Mesendoderm (in vitro differentiated cells): ENCODE results near the gene SHISA5. TPM values are rescaled to one million over a fixed set of nuclear protein-coding genes. Genes with fewer than 3 reads are reported as not detected.
"Not testable (repeated sequence)": the region's sequence is repeated elsewhere in the genome, so short reads cannot be mapped to it uniquely, and the experiment has no call there.

ENCODE experiments used
- DNase-seq: peaks from one replicate; pipeline ENCODE4 v3.0.0; 2013
- H2AK5ac ChIP-seq: 2 replicates; pipeline ENCODE4 v1.6.1; 2013; ENCODE audit warnings: low read length, inconsistent platforms
- H2BK120ac ChIP-seq: 2 replicates; pipeline ENCODE4 v1.6.1; 2013; ENCODE audit warnings: low read depth, mild to moderate bottlenecking, low read length, moderate library complexity, mixed read lengths
- H2BK15ac ChIP-seq: replicated peaks from 2 replicates; pipeline ENCODE4 v1.6.1; 2013; ENCODE audit warnings: low read depth, mild to moderate bottlenecking, moderate library complexity
- H2BK5ac ChIP-seq: 2 replicates; pipeline ENCODE4 v1.6.1; 2013; ENCODE audit warnings: low read length, inconsistent platforms
- H3K18ac ChIP-seq: 2 replicates; pipeline ENCODE4 v1.6.1; 2013; ENCODE audit warnings: mild to moderate bottlenecking, low read length, mixed read lengths
- H3K23ac ChIP-seq: one replicate; pipeline ENCODE4 v1.6.1; 2013; ENCODE audit warnings: low read length
- H3K27ac ChIP-seq: 2 replicates; pipeline ENCODE4 v1.5.1; 2013; ENCODE audit warnings: low read depth, mild to moderate bottlenecking, inconsistent platforms, low read length, moderate library complexity
- H3K27me3 ChIP-seq: 2 replicates; pipeline ENCODE4 v1.6.1; 2013; ENCODE audit warnings: low read length, control low read depth, mild to moderate bottlenecking, inconsistent platforms; ENCODE audit not compliant: insufficient read depth, poor library complexity
- H3K36me3 ChIP-seq: 2 replicates; pipeline ENCODE4 v1.6.1; 2013; ENCODE audit warnings: low read length, inconsistent platforms; ENCODE audit not compliant: control insufficient read depth, insufficient read depth
- H3K4ac ChIP-seq: one replicate; pipeline ENCODE4 v1.6.1; 2013; ENCODE audit warnings: low read depth, mild to moderate bottlenecking, low read length, moderate library complexity
- H3K4me1 ChIP-seq: 2 replicates; pipeline ENCODE4 v1.6.1; 2013; ENCODE audit warnings: low read depth, low read length, inconsistent platforms; ENCODE audit not compliant: control insufficient read depth
- H3K4me2 ChIP-seq: 2 replicates; pipeline ENCODE4 v1.6.1; 2013; ENCODE audit warnings: low read length
- H3K4me3 ChIP-seq: 2 replicates; pipeline ENCODE4 v1.5.1; 2013; ENCODE audit warnings: mild to moderate bottlenecking, low read length
- H3K56ac ChIP-seq: one replicate; pipeline ENCODE4 v1.6.1; 2013; ENCODE audit warnings: low read length
- H3K79me1 ChIP-seq: 2 replicates; pipeline ENCODE4 v1.6.1; 2013; ENCODE audit warnings: low read length, inconsistent platforms
- H3K79me2 ChIP-seq: 2 replicates; pipeline ENCODE4 v1.6.1; 2013; ENCODE audit warnings: mild to moderate bottlenecking, low read length; ENCODE audit not compliant: control insufficient read depth, insufficient read depth
- H3K9ac ChIP-seq: 2 replicates; pipeline ENCODE4 v1.6.1; 2013; ENCODE audit warnings: low read length, inconsistent platforms
- H4K5ac ChIP-seq: one replicate; pipeline ENCODE4 v1.6.1; 2013; ENCODE audit warnings: low read length
- H4K8ac ChIP-seq: one replicate; pipeline ENCODE4 v1.6.1; 2013; ENCODE audit warnings: low read depth, mild to moderate bottlenecking, control low read depth, low read length, moderate library complexity
- WGBS: extraction: QIAGEN DNeasy Blood & Tissue Kit; methylation state at CpG from one replicate; pipeline ENCODE4 v1.1.7; 2013; ENCODE audit warnings: low lambda C conversion rate, missing lambda C conversion rate; ENCODE audit not compliant: insufficient coverage; ENCODE audit errors: extremely low coverage; 5-methylcytosine and 5-hydroxymethylcytosine counted together
- polyA plus RNA-seq, 2 experiments: library from polyadenylated mRNA; stranded (reverse); fragments of 200-250 nt; gene quantifications; one replicate each; pipeline ENCODE4 v1.2.3, GENCODE V29; 2013

SHISA5 gene, protein sequence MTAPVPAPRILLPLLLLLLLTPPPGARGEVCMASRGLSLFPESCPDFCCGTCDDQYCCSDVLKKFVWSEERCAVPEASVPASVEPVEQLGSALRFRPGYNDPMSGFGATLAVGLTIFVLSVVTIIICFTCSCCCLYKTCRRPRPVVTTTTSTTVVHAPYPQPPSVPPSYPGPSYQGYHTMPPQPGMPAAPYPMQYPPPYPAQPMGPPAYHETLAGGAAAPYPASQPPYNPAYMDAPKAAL
- 181 TPM for polyA plus RNA-seq (2013, experiment 1 of 2)
- polyA plus RNA-seq (2013, experiment 2 of 2) = 171 TPM

DNA sequence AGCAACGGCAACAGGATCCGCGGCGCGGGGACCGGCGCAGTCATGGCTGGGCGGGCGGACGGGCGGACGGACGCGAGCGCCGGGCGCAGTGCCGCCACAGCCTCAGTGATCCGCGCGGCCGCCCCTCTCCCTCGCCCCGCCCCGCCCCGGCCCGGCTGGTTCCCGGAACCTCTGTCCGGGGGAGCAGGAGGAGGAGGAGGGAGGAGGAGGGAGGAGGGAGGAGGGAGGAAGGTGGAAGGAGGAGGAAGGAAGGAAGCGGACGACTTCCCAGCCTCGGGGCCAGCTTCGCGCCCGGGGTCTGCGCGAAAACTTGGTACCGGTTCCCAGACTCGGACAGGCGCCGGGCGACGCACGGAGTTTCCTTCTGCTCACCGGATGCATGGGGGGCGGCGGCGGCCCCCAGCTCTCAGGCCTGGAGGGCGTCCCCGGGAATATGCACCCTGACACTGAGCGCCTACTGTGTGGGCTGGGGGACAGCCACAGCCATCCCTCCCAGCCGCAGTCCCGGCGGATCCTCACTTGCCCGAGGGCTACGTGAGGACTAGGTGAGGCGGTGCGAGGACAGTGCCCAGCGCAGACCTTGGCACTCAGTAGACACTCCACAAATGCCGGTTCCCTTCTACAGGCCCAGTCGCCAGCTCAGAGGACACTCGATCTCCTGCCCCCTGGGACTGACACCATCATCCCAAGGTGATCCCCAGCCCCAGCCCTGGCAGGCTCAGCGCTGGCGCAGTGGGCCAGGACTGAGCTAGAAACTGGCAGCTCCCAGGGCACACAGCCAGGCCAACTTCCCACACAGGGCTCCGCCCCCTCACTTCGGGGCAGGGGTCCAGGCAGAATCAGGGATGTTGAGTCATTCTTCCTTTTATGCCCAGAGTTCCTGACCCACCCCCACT, at the start of gene SHISA5:
Gene SHISA5, minus strand, starts transcription at position 124 of the 896 bp plus-strand sequence. Its CDS starts 80 bp downstream, at position 44.
- H2BK120ac ChIP-seq = peak within 1 kb of the TSS; percentile 33
- H4K5ac ChIP-seq = no peak within 1 kb of the TSS
- peak within 1 kb of the TSS; percentile 96 for H3K56ac ChIP-seq
- peaks cover 3% of the 10 kb centered on the region for H3K79me1 ChIP-seq
- peak; percentile 61 for DNase-seq
- H3K4me3 ChIP-seq = peak within 1 kb of the TSS; percentile 72
- H3K36me3 ChIP-seq = no peaks in the 10 kb centered on the region
- H4K8ac ChIP-seq = no peak within 1 kb of the TSS
- H2BK5ac ChIP-seq = peak within 1 kb of the TSS; percentile 69
- peaks cover 12% of the 10 kb centered on the region for H3K4me1 ChIP-seq
- peak within 1 kb of the TSS; percentile 54 for H2AK5ac ChIP-seq
- peak within 1 kb of the TSS; percentile 87 for H3K4ac ChIP-seq
- H3K4me2 ChIP-seq = peak within 1 kb of the TSS; percentile 87
- no peaks in the 10 kb centered on the region for H3K79me2 ChIP-seq
- no peak within 1 kb of the TSS for H2BK15ac ChIP-seq
- peak within 1 kb of the TSS; percentile 93 for H3K9ac ChIP-seq
- WGBS = no CpG with 5 or more reads among the region's 66 CpGs
- no peaks in the 10 kb centered on the region for H3K27me3 ChIP-seq
- peak within 1 kb of the TSS; percentile 81 for H3K18ac ChIP-seq
- peak within 1 kb of the TSS; percentile 89 for H3K23ac ChIP-seq
- H3K27ac ChIP-seq = peak within 1 kb of the TSS; percentile 63

DNA sequence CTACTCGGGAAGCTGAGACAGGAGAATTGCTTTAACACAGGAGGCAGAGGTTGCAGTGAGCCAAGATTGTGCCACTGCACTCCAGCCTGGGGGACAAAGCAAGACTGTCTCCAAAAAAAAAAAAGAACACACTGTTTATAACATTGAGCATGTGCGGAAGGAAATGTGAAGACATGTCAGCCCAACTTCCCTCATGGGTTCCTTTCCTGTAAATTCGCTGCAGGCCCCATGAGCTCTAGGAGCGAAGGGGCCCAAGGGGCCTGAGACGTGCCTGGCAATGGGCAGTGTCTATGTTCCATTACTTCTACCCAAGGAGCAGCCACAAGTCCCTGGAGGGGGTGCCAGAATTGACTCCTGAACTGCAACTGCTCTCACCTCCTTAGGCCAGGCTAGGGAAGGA, 49.4 kb upstream of the SHISA5 start:
- H2BK120ac ChIP-seq = no peak overlapping the region
- no peak overlapping the region for H3K23ac ChIP-seq
- no peaks in the 10 kb centered on the region for H3K79me2 ChIP-seq
- no peak overlapping the region for H2AK5ac ChIP-seq
- no peaks in the 10 kb centered on the region for H3K36me3 ChIP-seq
- no peak overlapping the region for H3K27ac ChIP-seq
- H4K5ac ChIP-seq = no peak overlapping the region
- H3K27me3 ChIP-seq = no peaks in the 10 kb centered on the region
- no peak for DNase-seq
- whole genome bisulfite sequencing = no CpG with 5 or more reads among the region's 5 CpGs
- no peak overlapping the region for H2BK5ac ChIP-seq
- H3K56ac ChIP-seq = no peak overlapping the region
- no peak overlapping the region for H3K18ac ChIP-seq
- peaks cover 8% of the 10 kb centered on the region for H3K79me1 ChIP-seq
- no peak overlapping the region for H3K4me3 ChIP-seq
- H3K4ac ChIP-seq = no peak overlapping the region
- H3K4me1 ChIP-seq = peaks cover 7% of the 10 kb centered on the region
- no peak overlapping the region for H4K8ac ChIP-seq
- no peak overlapping the region for H2BK15ac ChIP-seq
- no peak overlapping the region for H3K4me2 ChIP-seq
- H3K9ac ChIP-seq = no peak overlapping the region

DNA sequence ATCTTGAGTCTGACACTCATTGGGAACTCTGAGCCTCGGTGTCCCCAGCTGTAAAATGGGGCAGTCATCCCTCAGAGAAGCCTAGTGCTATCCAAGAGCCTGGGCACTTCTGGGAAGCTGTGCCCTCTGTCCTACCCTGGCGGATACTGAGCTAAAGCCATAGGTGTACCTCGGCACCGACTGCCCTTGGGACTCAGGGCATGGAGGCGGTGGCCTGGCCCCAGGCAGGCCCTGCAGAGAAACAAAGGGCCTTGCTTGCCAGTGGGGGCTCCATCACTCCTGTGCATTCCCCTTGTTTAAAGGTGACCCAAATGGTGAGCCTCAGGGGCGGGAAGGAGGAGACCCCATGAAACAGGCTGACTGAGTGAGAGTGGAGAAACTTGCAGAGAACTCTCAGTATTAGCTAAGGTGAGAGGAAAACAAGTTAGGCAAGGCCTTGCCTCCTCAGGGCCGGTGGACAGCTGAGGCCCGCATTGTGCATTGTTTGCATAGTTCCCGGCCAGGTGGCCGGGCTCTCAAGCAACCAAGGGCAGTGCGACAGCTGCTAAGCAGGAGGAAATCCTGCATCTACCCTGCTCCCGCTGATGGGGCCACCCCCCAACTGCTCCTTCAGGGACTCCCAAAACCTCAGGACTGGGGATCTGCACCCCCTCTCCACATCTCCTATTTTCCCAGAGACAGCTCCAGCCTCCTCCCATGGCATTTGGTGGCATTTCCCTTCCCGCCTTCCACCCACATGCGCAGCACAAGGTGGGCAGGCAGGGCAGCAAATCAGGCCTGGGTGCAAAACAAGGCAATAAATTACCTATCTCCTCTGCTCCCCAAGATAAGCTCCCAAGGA, 48.4 kb upstream of the SHISA5 start:
- Histone ChIP-seq H3K27ac (no peak overlapping the region), H3K27me3 (no peaks in the 10 kb centered on the region), H4K8ac (no peak overlapping the region), H3K36me3 (peaks cover 2% of the 10 kb centered on the region), H3K4ac (no peak overlapping the region), H3K79me1 (peaks cover 8% of the 10 kb centered on the region), H3K18ac (no peak overlapping the region), H2BK5ac (no peak overlapping the region), H3K56ac (no peak overlapping the region), H3K4me2 (no peak overlapping the region), H3K9ac (no peak overlapping the region), H3K23ac (no peak overlapping the region), H3K4me1 (peaks cover 7% of the 10 kb centered on the region), H2BK120ac (no peak overlapping the region), H2BK15ac (no peak overlapping the region), H3K79me2 (no peaks in the 10 kb centered on the region), H2AK5ac (no peak overlapping the region), H3K4me3 (no peak overlapping the region), H4K5ac (no peak overlapping the region)
- no CpG with 5 or more reads among the region's 14 CpGs for WGBS
- DNase-seq = peak; percentile 35

DNA sequence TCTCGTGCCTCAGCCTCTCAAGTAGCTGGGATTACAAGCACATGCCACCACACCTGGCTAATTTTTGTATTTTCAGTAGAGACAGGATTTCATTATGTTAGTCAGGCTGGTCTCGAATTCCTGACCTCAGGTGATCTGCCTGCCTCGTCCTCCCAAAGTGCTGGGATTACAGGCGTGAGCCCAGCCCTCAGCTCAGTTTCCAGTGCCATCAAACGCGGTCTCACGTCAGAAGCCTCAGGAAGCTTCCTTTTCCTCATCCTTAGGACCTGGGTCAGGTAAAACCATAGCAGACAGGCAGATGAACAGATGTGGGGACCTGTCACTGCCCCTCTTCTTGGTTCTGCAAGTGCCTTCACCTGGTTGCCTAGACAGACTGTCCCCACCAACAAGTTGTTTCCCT, 47.7 kb upstream of the SHISA5 start:
- H4K5ac ChIP-seq, H2BK15ac ChIP-seq, H3K4me2 ChIP-seq, H3K9ac ChIP-seq, H2BK120ac ChIP-seq, H3K27ac ChIP-seq, H3K27me3 ChIP-seq, H3K4me3 ChIP-seq, H3K4me1 ChIP-seq, H2BK5ac ChIP-seq, H3K18ac ChIP-seq, H3K56ac ChIP-seq, H3K79me2 ChIP-seq, H4K8ac ChIP-seq, H3K4ac ChIP-seq, H3K36me3 ChIP-seq, H3K79me1 ChIP-seq, H2AK5ac ChIP-seq, DNase-seq, H3K23ac ChIP-seq: not testable (repeated sequence)
- no CpG with 5 or more reads among the region's 7 CpGs for WGBS

DNA sequence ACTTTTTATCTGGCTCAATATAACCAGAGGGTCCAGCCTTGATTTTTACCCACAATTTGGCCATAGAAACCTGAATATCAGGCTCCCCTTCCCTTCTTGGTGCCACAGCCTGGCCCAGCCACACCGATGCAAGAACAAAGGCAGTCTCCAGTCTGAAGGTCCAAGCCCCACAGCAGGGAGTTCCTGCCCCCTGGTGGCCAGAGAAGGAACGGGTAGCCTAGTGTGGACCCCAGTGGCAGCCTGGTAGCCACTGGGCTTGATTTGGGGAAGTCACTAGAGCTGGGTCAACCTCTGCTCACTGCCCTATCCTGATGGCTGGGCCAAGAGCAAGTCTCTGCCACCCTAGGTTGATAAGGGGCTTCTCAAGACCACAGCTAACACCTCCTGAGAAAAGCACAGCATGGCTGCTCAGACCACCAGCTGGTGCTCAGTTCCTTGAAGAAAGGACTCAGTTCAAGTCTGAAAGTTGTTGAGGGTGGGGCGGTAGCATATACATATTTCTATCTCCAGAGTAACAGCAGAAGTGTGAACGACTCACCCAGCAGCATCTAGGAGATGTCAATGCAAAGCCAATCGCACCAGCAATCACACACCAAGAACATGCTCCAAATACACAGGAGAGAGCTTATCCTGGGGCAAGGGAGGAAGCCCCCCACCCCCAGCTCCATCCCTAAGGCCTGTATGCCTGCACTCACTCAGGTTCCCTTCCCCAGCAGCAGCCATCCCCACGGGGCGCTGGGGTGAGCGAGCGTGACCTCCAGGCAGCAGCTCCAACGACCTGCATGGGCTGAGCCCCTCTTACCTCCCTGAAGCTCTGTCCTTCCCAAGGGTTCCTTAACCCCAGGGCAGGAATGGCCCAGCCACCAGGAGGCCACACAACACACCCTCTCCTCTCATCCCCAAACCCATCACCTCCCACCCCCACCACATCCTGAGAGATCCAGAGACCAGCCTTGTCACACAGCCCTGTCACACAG, 45.0 kb upstream of the SHISA5 start:
- H3K18ac ChIP-seq = no peak overlapping the region
- peaks cover under 1% of the 10 kb centered on the region for H3K4me1 ChIP-seq
- H4K5ac ChIP-seq = no peak overlapping the region
- no peak overlapping the region for H3K23ac ChIP-seq
- WGBS = no CpG with 5 or more reads among the region's 10 CpGs
- H3K79me1 ChIP-seq = peaks cover 1% of the 10 kb centered on the region
- H3K4me2 ChIP-seq = no peak overlapping the region
- no peak overlapping the region for H3K4me3 ChIP-seq
- H2AK5ac ChIP-seq = no peak overlapping the region
- no peak overlapping the region for H2BK120ac ChIP-seq
- H3K4ac ChIP-seq = no peak overlapping the region
- no peak overlapping the region for H3K9ac ChIP-seq
- H3K56ac ChIP-seq = peak overlapping the region; percentile 22
- no peak overlapping the region for H3K27ac ChIP-seq
- H2BK15ac ChIP-seq = no peak overlapping the region
- no peaks in the 10 kb centered on the region for H3K27me3 ChIP-seq
- H2BK5ac ChIP-seq = no peak overlapping the region
- H3K79me2 ChIP-seq = no peaks in the 10 kb centered on the region
- H3K36me3 ChIP-seq = peaks cover 6% of the 10 kb centered on the region
- no peak overlapping the region for H4K8ac ChIP-seq
- peak; percentile 87 for DNase-seq
